A673 (cell line): ENCODE measurements around the gene PXDC1.

Source experiments
- EZH2 ChIP-seq: fragments of 200-600 bp; sonication (generic); IDR thresholded peaks from 2 replicates; pipeline ENCODE4 v1.6.1; 2017; ENCODE audit warnings: borderline replicate concordance, low read depth, mild to moderate bottlenecking, mixed read lengths, antibody characterized with exemption, low read length; ENCODE audit not compliant: poor library complexity, severe bottlenecking
- TF ChIP-seq, protein P1 (sequence below): fragments of 300-800, 200-600 bp; sonication (generic); conservative IDR thresholded peaks from 2 replicates; pipeline ENCODE4 v1.5.1; 2017; ENCODE audit warnings: low read depth, mild to moderate bottlenecking, antibody characterized with exemption, low read length, moderate library complexity, mixed read lengths

DNA sequence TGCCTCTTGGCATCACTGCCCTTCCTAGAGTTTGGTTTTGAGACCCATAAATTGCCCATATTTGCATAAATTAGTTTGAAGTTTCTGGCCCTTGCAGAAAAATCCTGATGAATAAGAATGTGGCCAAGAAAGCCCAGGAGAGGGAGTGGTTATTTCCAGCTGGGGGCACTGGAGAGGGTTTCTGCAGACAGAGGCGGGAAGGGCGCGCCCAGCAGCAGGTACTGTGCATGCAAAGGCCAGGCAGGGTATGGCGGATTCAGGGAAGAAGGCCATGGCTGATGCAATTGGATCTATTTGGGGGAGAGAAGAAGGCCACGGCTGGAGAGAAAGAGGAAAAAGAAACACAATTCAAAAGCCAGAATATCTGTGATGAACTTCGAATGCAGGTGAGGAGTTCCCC lies 48.2 kb upstream of the PXDC1 start:
- TF ChIP-seq, protein P1, sequence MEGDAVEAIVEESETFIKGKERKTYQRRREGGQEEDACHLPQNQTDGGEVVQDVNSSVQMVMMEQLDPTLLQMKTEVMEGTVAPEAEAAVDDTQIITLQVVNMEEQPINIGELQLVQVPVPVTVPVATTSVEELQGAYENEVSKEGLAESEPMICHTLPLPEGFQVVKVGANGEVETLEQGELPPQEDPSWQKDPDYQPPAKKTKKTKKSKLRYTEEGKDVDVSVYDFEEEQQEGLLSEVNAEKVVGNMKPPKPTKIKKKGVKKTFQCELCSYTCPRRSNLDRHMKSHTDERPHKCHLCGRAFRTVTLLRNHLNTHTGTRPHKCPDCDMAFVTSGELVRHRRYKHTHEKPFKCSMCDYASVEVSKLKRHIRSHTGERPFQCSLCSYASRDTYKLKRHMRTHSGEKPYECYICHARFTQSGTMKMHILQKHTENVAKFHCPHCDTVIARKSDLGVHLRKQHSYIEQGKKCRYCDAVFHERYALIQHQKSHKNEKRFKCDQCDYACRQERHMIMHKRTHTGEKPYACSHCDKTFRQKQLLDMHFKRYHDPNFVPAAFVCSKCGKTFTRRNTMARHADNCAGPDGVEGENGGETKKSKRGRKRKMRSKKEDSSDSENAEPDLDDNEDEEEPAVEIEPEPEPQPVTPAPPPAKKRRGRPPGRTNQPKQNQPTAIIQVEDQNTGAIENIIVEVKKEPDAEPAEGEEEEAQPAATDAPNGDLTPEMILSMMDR = no peak
- TF ChIP-seq EZH2 = no peak
